ENCODE data around the gene PKNOX1. TPM values are rescaled to one million over a fixed set of nuclear protein-coding genes. Genes with fewer than 3 reads are reported as not detected.
"Not testable (repeated sequence)": the region's sequence is repeated elsewhere in the genome, so short reads cannot be mapped to it uniquely, and the experiment has no call there.

Gene PKNOX1
- total and polyA plus RNA-seq, 3 donors from 2014 or later = 22.1 to 82.5 (median 38.8) TPM

DNA sequence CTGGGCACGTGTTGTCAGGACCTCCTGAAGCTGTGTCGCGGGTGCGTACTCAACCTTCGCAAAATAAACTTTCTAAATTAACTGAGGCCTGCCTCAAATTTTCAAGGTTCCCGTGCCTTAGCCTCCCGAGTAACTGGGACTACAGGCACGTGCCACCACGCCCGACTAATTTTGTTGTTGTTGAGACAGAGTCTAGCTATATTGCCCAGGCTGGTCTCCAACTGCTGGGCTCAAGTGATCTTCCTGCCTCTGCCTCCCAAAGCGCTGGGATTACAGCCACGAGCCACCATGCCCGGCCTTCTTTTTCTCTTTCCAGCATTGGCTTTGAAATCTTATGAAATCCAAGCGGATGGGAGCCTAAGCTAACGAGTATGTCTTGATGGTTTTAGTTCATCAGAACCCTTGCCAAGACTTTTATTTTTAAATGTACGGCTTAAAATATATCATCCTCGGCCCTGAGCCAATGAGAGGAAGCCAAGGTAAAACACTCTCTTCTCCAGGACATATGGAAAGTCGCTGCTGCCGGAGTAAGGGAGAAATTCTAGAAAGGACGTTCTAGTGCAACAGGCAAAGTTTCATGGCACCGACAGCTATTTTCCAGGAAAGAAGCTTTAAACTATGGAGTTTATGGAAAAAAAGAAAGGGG, 36.3 kb upstream of the PKNOX1 start:
- no peaks in the 10 kb centered on the region for H3K27me3 ChIP-seq
- 89 to 90% methylated on average over 21 of the region's 21 CpGs for WGBS, 2 donors
- no peaks in the 10 kb centered on the region for H3K36me3 ChIP-seq (ENCODE audit: low read depth, missing control alignments)
- DNase-seq = no peak
- H3K9me3 ChIP-seq = no peaks in the 10 kb centered on the region
- H3K4me1 ChIP-seq = peaks cover 5% of the 10 kb centered on the region
- no peak overlapping the region for H3K4me3 ChIP-seq
- intact Hi-C loops (cut with DNase I; ENCODE audit: low total_unique reads) = no loop called here
- TF ChIP-seq, protein P1, sequence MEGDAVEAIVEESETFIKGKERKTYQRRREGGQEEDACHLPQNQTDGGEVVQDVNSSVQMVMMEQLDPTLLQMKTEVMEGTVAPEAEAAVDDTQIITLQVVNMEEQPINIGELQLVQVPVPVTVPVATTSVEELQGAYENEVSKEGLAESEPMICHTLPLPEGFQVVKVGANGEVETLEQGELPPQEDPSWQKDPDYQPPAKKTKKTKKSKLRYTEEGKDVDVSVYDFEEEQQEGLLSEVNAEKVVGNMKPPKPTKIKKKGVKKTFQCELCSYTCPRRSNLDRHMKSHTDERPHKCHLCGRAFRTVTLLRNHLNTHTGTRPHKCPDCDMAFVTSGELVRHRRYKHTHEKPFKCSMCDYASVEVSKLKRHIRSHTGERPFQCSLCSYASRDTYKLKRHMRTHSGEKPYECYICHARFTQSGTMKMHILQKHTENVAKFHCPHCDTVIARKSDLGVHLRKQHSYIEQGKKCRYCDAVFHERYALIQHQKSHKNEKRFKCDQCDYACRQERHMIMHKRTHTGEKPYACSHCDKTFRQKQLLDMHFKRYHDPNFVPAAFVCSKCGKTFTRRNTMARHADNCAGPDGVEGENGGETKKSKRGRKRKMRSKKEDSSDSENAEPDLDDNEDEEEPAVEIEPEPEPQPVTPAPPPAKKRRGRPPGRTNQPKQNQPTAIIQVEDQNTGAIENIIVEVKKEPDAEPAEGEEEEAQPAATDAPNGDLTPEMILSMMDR (IDR thresholded peaks at IDR 0.05) = no peak
- TF ChIP-seq POLR2A (IDR thresholded peaks at IDR 0.05) = no peak
- no peak overlapping the region for H3K27ac ChIP-seq

GRCh38 chr21:42938606-42938995, 35.8 kb upstream of the PKNOX1 start:
- H3K27ac ChIP-seq, DNase-seq: not testable (repeated sequence)

GRCh38 chr21:42939582-42940413, 34.6 kb upstream of the PKNOX1 start:
- intact Hi-C loops (cut with DNase I; ENCODE audit: low total_unique reads) = no loop called here
- Histone ChIP-seq H3K27ac (peak overlapping the region in 1 of 2 donors; percentile 83), H3K4me3 (no peak overlapping the region), H3K36me3 (ENCODE audit: low read depth, missing control alignments) (no peaks in the 10 kb centered on the region), H3K9me3 (no peaks in the 10 kb centered on the region), H3K4me1 (peaks cover 5% of the 10 kb centered on the region), H3K27me3 (no peaks in the 10 kb centered on the region)
- peak; percentile 78 for DNase-seq
- WGBS, 2 donors = 40 to 47% methylated on average over 16 of the region's 16 CpGs
- TF ChIP-seq, protein P1 (IDR thresholded peaks at IDR 0.05) = no peak
- no peak for TF ChIP-seq POLR2A (IDR thresholded peaks at IDR 0.05)

More at GRCh38 chr21:42938606-42938995, 35.8 kb upstream of the PKNOX1 start:
- intact Hi-C loops (cut with DNase I; ENCODE audit: low total_unique reads); H3K4me3 ChIP-seq; H3K4me1 ChIP-seq; H3K36me3 ChIP-seq (ENCODE audit: low read depth, missing control alignments); H3K9me3 ChIP-seq; H3K27me3 ChIP-seq: not testable (repeated sequence)
- WGBS, 2 donors = 89 to 96% methylated on average over 6 of the region's 6 CpGs

DNA sequence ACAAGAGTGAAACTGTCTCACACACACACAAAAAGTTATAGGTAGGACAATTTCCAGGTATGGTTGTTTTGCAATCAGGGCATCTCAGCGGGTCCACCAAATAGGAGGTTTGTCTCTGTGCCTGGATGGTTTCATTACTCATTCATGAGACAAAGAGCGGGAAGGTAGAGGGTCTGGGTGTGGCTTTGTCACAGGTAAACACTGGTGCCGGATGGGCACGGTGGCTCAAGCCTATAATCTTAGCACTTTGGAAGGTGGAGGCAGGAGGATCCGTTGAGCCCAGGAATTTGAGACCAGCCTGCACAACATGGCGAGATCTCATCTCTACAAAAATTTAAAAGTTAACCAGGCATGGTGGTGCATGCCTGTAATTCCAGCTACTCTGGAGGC, 32.7 kb upstream of the PKNOX1 start:
- peaks cover 5% of the 10 kb centered on the region for H3K4me1 ChIP-seq
- no peaks in the 10 kb centered on the region for H3K36me3 ChIP-seq (ENCODE audit: low read depth, missing control alignments)
- H3K4me3 ChIP-seq = no peak overlapping the region
- intact Hi-C loops (cut with DNase I; ENCODE audit: low total_unique reads) = no loop called here
- TF ChIP-seq, protein P1 (IDR thresholded peaks at IDR 0.05) = no peak
- no peak for TF ChIP-seq POLR2A (IDR thresholded peaks at IDR 0.05)
- 91% methylated on average over 6 of the region's 6 CpGs for WGBS, 2 donors
- H3K9me3 ChIP-seq = no peaks in the 10 kb centered on the region
- DNase-seq = no peak
- H3K27me3 ChIP-seq = no peaks in the 10 kb centered on the region
- H3K27ac ChIP-seq = no peak overlapping the region

DNA sequence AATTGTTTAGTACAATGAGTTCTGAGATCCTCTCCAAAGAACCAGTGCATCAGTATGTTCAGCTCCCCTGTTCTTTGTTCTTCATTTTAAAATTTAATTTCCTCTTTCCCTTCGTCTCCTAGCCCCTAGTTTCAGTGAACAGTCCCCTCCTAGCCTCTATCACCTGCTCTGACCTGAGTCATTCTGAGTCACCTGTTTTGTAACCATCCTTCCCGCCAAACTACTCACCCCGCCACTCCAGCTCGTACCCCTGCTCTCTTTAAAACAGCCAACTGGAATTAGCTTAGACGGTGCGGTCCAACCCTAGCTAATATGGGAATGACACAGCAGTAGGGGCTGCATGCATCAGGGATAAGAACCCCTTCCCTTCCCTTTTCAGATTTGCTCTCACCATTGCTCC, 32.1 kb upstream of the PKNOX1 start:
- Histone ChIP-seq H3K4me3 (no peak overlapping the region), H3K9me3 (no peaks in the 10 kb centered on the region), H3K27ac (no peak overlapping the region), H3K4me1 (peaks cover 5% of the 10 kb centered on the region), H3K36me3 (ENCODE audit: low read depth, missing control alignments) (no peaks in the 10 kb centered on the region), H3K27me3 (no peaks in the 10 kb centered on the region)
- TF ChIP-seq POLR2A (IDR thresholded peaks at IDR 0.05) = no peak
- TF ChIP-seq, protein P1 (IDR thresholded peaks at IDR 0.05) = no peak
- DNase-seq = no peak
- intact Hi-C loops (cut with DNase I; ENCODE audit: low total_unique reads) = no loop called here
- WGBS, 2 donors = 79 to 90% methylated on average over 6 of the region's 6 CpGs

GRCh38 chr21:42949094-42949755, 25.1 kb upstream of the PKNOX1 start:
- H3K27me3 ChIP-seq; H3K4me1 ChIP-seq; H3K36me3 ChIP-seq (ENCODE audit: low read depth, missing control alignments); H3K9me3 ChIP-seq; DNase-seq; H3K4me3 ChIP-seq; H3K27ac ChIP-seq; intact Hi-C loops (cut with DNase I; ENCODE audit: low total_unique reads): not testable (repeated sequence)
- WGBS, 2 donors = 82 to 88% methylated on average over 13 of the region's 13 CpGs

- H3K4me3 ChIP-seq; H3K27ac ChIP-seq; H3K27me3 ChIP-seq; H3K4me1 ChIP-seq; H3K9me3 ChIP-seq; H3K36me3 ChIP-seq (ENCODE audit: low read depth, missing control alignments); intact Hi-C loops (cut with DNase I; ENCODE audit: low total_unique reads); DNase-seq: not testable (repeated sequence)
- WGBS, 2 donors = 93 to 95% methylated on average over 9 of the region's 9 CpGs
Measured at GRCh38 chr21:42951193-42951592, 23.2 kb upstream of the PKNOX1 start.
